HepG2 (cell line): ENCODE measurements around the gene CYP2W1. TPM values are rescaled to one million over a fixed set of nuclear protein-coding genes. Genes with fewer than 3 reads are reported as not detected.

Source experiments
- ARHGAP35 ChIP-seq: sonication (generic); formaldehyde crosslinking; IDR thresholded peaks from 2 replicates; pipeline ENCODE4 v1.9.0; 2022; ENCODE audit warnings: mild to moderate bottlenecking, inconsistent platforms, moderate library complexity, missing genetic modification reagents, borderline replicate concordance
- CREB3 ChIP-seq: sonication (generic); formaldehyde crosslinking; IDR thresholded peaks from 2 replicates; pipeline ENCODE4 v1.5.0; 2020; ENCODE audit warnings: missing genetic modification reagents
- FOXC1 ChIP-seq: sonication (generic); formaldehyde crosslinking; IDR thresholded peaks from 2 replicates; pipeline ENCODE4 v1.8.0; 2022; ENCODE audit warnings: mild to moderate bottlenecking, missing genetic modification reagents, borderline replicate concordance
- GPN1 ChIP-seq: sonication (generic); formaldehyde crosslinking; IDR thresholded peaks from 2 replicates; pipeline ENCODE4 v1.5.1; 2020; ENCODE audit warnings: missing genetic modification reagents, borderline replicate concordance
- HNF4A ChIP-seq: sonication (generic); formaldehyde crosslinking; IDR thresholded peaks from 2 replicates; pipeline ENCODE4 v1.4.0; 2020; ENCODE audit warnings: missing genetic modification reagents
- MLXIP ChIP-seq: sonication (generic); formaldehyde crosslinking; IDR thresholded peaks from 2 replicates; pipeline ENCODE4 v1.9.0; 2021; ENCODE audit warnings: missing genetic modification reagents, borderline replicate concordance
- TIGD3 ChIP-seq: sonication (generic); formaldehyde crosslinking; IDR thresholded peaks from 2 replicates; pipeline ENCODE4 v1.5.1; 2020; ENCODE audit warnings: mild to moderate bottlenecking, missing genetic modification reagents, borderline replicate concordance
- U2AF2 ChIP-seq: fragments of 200-400 bp; formaldehyde crosslinking; IDR thresholded peaks from 2 replicates; pipeline ENCODE4 v1.6.1; 2017; ENCODE audit warnings: low read depth, mild to moderate bottlenecking, low read length
- ZC3H4 ChIP-seq: sonication (generic); formaldehyde crosslinking; IDR thresholded peaks from 2 replicates; pipeline ENCODE4 v1.4.0; 2020; ENCODE audit warnings: missing genetic modification reagents, borderline replicate concordance
- ZMYM4 ChIP-seq: sonication (generic); formaldehyde crosslinking; IDR thresholded peaks from 2 replicates; pipeline ENCODE4 v1.8.1; 2023; ENCODE audit warnings: mild to moderate bottlenecking, missing genetic modification reagents
- ZNF143 ChIP-seq: sonication (generic); formaldehyde crosslinking; IDR thresholded peaks from 2 replicates; pipeline ENCODE4 v1.4.0; 2020; ENCODE audit warnings: missing genetic modification reagents
- ZNF180 ChIP-seq: sonication (generic); formaldehyde crosslinking; IDR thresholded peaks from 2 replicates; pipeline ENCODE4 v1.4.0; 2020; ENCODE audit warnings: low read depth, missing genetic modification reagents, borderline replicate concordance
- ZNF282 ChIP-seq: fragments of 450-650 bp; IDR thresholded peaks from 2 replicates; pipeline ENCODE4 v1.6.1; 2018; ENCODE audit not compliant: partially characterized antibody
- ZNF432 ChIP-seq: sonication (generic); formaldehyde crosslinking; IDR thresholded peaks from 2 replicates; pipeline ENCODE4 v1.5.0; 2020; ENCODE audit warnings: missing genetic modification reagents, mild to moderate bottlenecking, borderline replicate concordance
- ZNF563 ChIP-seq: sonication (generic); formaldehyde crosslinking; IDR thresholded peaks from 2 replicates; pipeline ENCODE4 v1.8.0; 2022; ENCODE audit warnings: mild to moderate bottlenecking, moderate library complexity, missing genetic modification reagents
- ZNF7 ChIP-seq: IDR thresholded peaks from 2 replicates; pipeline ENCODE4 v1.6.1; 2016; ENCODE audit warnings: missing biosample characterization, missing genetic modification reagents
- ZNF704 ChIP-seq: sonication (generic); formaldehyde crosslinking; IDR thresholded peaks from 2 replicates; pipeline ENCODE4 v1.8.1; 2023; ENCODE audit warnings: mild to moderate bottlenecking, inconsistent platforms, moderate library complexity, missing genetic modification reagents, borderline replicate concordance
- ZNF879 ChIP-seq: sonication (generic); formaldehyde crosslinking; IDR thresholded peaks from 2 replicates; pipeline ENCODE4 v1.8.1; 2023; ENCODE audit warnings: missing genetic modification reagents
- polyA plus RNA-seq, 8 experiments: library from polyadenylated mRNA; depleted of rRNA in 3 of 8; stranded (reverse) in 7 of 8; unstranded in 1 of 8; fragments of >200 nt; fragmentation: Illumina TruSeq in 4 of 8; extraction: Trizol in 4 of 8; gene quantifications; 2 replicates each; pipeline versions ENCODE4 v1.2.1 to v1.2.3, GENCODE V29; 2011 to 2016; ENCODE audit warnings: low read depth in 4 of 8, missing spikeins in 1 of 8, mixed read lengths in 1 of 8; ENCODE audit not compliant: insufficient read depth in 1 of 8
- total RNA-seq, 5 experiments: library from RNA; depleted of rRNA; stranded (reverse); fragments of >200 nt; fragmentation: Illumina TruSeq; extraction: Trizol; gene quantifications; 2 replicates each; pipeline ENCODE4 v1.2.3, GENCODE V29; 2016; ENCODE audit warnings: low read depth in 1 of 5

Gene CYP2W1
- total and polyA plus RNA-seq, 2 of the 13 experiments (the other 11 are each of a cell fraction or from before 2014, with no cell fraction given): 19.5 to 31.7 TPM

GRCh38 chr7:977326-978048 lies 5.5 kb upstream of the CYP2W1 start (continued):
- TF ChIP-seq ARHGAP35 (CRISPR knock-in tag): no peak; the same call in 1 of the 2 replicates
- peak; percentile 94 for TF ChIP-seq HNF4A (CRISPR knock-in tag)
- TF ChIP-seq ZNF7 (CRISPR knock-in tag): no peak
- TF ChIP-seq FOXC1 (CRISPR knock-in tag): no peak; the same call in 1 of the 2 replicates
- no peak for TF ChIP-seq TIGD3 (CRISPR knock-in tag)
- TF ChIP-seq CREB3 (CRISPR knock-in tag): peak; percentile 87; the same call in 1 of the 2 replicates
- 0 out of 2 replicates have a peak, but pooled peaks have one; percentile 35 for TF ChIP-seq ZC3H4 (CRISPR knock-in tag)
- peak; percentile 63; the same call in 1 of the 2 replicates for TF ChIP-seq ZNF143
- TF ChIP-seq U2AF2: no peak
- peak; percentile 43 for TF ChIP-seq ZMYM4 (CRISPR knock-in tag)
- TF ChIP-seq ZNF704 (CRISPR knock-in tag): no peak
- TF ChIP-seq ZNF282: no peak
- no peak for TF ChIP-seq GPN1 (CRISPR knock-in tag)
- peak; percentile 66; the same call in 1 of the 2 replicates for TF ChIP-seq ZNF563 (CRISPR knock-in tag)
- no peak; the same call in 1 of the 2 replicates for TF ChIP-seq MLXIP (CRISPR knock-in tag)
- TF ChIP-seq ZNF180 (CRISPR knock-in tag): peak; percentile 45; the same call in 1 of the 2 replicates
- no peak for TF ChIP-seq ZNF432 (CRISPR knock-in tag)
- no peak for TF ChIP-seq ZNF879 (CRISPR knock-in tag)
